HepG2 (cell line): ENCODE results near the gene KCNQ2.

ENCODE experiments used
- CEBPG ChIP-seq: IDR thresholded peaks from 2 replicates; pipeline ENCODE4 v1.6.1; 2016
- HDAC6 ChIP-seq: fragments of 200-600 bp; sonication (generic); IDR thresholded peaks from 2 replicates; pipeline ENCODE4 v1.7.0; 2017; ENCODE audit warnings: mild to moderate bottlenecking, antibody characterized with exemption, low read length, low read depth
- KMT2A ChIP-seq: sonication (generic); formaldehyde crosslinking; IDR thresholded peaks from 2 replicates; pipeline ENCODE4 v1.4.0; 2020; ENCODE audit warnings: missing genetic modification reagents
- POLR2A ChIP-seq, 2 experiments: IDR thresholded peaks; 2 replicates each; pipeline ENCODE4 v1.6.1; 2011; ENCODE audit warnings: low read depth in 2 of 2, low read length in 2 of 2, mild to moderate bottlenecking in 1 of 2, moderate library complexity in 1 of 2; ENCODE audit not compliant: insufficient read depth in 1 of 2
- XRCC5 ChIP-seq: fragments of 200-400 bp; formaldehyde crosslinking; optimal IDR thresholded peaks from 2 replicates; pipeline ENCODE3; 2017; ENCODE audit warnings: mild to moderate bottlenecking, low read length
- ZNF354B ChIP-seq: sonication (generic); formaldehyde crosslinking; IDR thresholded peaks from 2 replicates; pipeline ENCODE4 v1.8.0; 2022; ENCODE audit warnings: mild to moderate bottlenecking, missing genetic modification reagents
- ZNF737 ChIP-seq: sonication (generic); formaldehyde crosslinking; IDR thresholded peaks from 2 replicates; pipeline ENCODE4 v1.5.0; 2020; ENCODE audit warnings: missing genetic modification reagents, mild to moderate bottlenecking, borderline replicate concordance
- TF ChIP-seq, protein P1 (sequence below): sonication (generic); formaldehyde crosslinking; IDR thresholded peaks from 2 replicates; pipeline ENCODE4 v1.8.1; 2022; ENCODE audit warnings: mild to moderate bottlenecking, missing genetic modification reagents
- TF ChIP-seq, protein P2 (sequence below): sonication (generic); formaldehyde crosslinking; IDR thresholded peaks from 2 replicates; pipeline ENCODE4 v1.9.0; 2022; ENCODE audit warnings: missing genetic modification reagents, mild to moderate bottlenecking, borderline replicate concordance

DNA sequence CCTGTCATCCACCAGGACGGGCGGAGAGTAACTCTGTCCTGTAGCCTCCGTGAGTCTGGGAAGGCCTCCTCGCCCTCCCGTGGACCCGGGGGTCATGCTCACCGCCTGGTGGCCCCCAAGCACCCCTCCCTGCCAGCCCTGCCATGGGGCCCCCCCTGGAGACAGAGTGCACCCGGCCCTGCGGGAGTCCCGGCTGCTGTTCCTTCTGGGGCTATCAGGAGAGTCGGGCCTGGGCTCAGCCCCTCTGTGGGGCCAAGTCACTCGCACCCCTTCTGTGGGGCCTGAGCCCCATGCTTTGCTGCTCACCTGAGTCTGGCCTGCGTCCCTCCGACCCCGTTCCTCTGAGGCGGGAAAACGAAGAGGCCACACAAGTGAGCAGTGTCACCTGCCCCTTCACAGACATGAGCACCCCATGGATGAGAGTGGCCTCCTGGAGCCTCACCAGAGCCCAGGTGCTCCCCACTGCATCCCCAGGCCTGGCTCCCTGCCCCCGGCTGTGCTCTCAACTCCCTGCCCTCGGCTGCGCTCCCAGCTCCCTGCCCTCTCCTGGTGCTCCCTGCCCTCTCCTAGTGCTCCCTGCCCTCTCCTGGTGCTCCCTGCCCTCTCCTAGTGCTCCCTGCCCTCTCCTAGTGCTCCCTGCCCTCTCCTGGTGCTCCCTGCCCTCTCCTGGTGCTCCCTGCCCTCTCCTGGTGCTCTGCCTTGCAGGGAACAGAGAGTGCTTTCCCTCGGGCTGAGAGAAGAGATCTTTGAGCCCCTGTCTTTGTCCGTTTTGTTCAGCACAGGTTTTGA lies 106.7 kb downstream of the KCNQ2 start:
- TF ChIP-seq, protein P1, sequence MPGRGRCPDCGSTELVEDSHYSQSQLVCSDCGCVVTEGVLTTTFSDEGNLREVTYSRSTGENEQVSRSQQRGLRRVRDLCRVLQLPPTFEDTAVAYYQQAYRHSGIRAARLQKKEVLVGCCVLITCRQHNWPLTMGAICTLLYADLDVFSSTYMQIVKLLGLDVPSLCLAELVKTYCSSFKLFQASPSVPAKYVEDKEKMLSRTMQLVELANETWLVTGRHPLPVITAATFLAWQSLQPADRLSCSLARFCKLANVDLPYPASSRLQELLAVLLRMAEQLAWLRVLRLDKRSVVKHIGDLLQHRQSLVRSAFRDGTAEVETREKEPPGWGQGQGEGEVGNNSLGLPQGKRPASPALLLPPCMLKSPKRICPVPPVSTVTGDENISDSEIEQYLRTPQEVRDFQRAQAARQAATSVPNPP (CRISPR knock-in tag) = no peak
- TF ChIP-seq HDAC6 (no peak), KMT2A (CRISPR knock-in tag) (no peak), XRCC5 (no peak), CEBPG (CRISPR knock-in tag) (no peak), ZNF737 (CRISPR knock-in tag) (no peak), POLR2A (IDR thresholded peaks at IDR 0.05; ENCODE audit: insufficient read depth in 1 of 2, low read depth in 2 of 2, low read length in 2 of 2) (no peak), ZNF354B (CRISPR knock-in tag) (no peak)
- TF ChIP-seq, protein P2, sequence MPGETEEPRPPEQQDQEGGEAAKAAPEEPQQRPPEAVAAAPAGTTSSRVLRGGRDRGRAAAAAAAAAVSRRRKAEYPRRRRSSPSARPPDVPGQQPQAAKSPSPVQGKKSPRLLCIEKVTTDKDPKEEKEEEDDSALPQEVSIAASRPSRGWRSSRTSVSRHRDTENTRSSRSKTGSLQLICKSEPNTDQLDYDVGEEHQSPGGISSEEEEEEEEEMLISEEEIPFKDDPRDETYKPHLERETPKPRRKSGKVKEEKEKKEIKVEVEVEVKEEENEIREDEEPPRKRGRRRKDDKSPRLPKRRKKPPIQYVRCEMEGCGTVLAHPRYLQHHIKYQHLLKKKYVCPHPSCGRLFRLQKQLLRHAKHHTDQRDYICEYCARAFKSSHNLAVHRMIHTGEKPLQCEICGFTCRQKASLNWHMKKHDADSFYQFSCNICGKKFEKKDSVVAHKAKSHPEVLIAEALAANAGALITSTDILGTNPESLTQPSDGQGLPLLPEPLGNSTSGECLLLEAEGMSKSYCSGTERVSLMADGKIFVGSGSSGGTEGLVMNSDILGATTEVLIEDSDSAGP (CRISPR knock-in tag) = no peak
